Neural cell (in vitro differentiated cells): ENCODE results near the gene ALLC.

Experiments used
- EP300 ChIP-seq: fragments of 450-650 bp; conservative IDR thresholded peaks from 2 replicates; pipeline ENCODE4 v1.6.1; 2014; ENCODE audit warnings: antibody characterized with exemption, mild to moderate bottlenecking, moderate library complexity; ENCODE audit not compliant: poor library complexity, severe bottlenecking
- EZH2 ChIP-seq: fragments of 200-600, 300-800 bp; shearing (Covaris generic), sonication (generic); IDR thresholded peaks from 2 replicates; pipeline ENCODE4 v1.6.1; 2014; ENCODE audit warnings: antibody characterized with exemption, low read length, borderline replicate concordance, mild to moderate bottlenecking; ENCODE audit not compliant: insufficient read depth, poor library complexity, severe bottlenecking
- MXI1 ChIP-seq: fragments of 450-650 bp; conservative IDR thresholded peaks from 2 replicates; pipeline ENCODE4 v1.6.1; 2014; ENCODE audit warnings: antibody characterized with exemption, mild to moderate bottlenecking; ENCODE audit not compliant: poor library complexity, severe bottlenecking
- POLR2AphosphoS5 ChIP-seq: IDR thresholded peaks from 2 replicates; pipeline ENCODE4 v1.6.1; 2012
- RAD21 ChIP-seq: fragments of 450-650 bp; conservative IDR thresholded peaks from 2 replicates; pipeline ENCODE4 v1.6.1; 2014; ENCODE audit warnings: antibody characterized with exemption, mild to moderate bottlenecking, moderate library complexity
- REST ChIP-seq: IDR thresholded peaks from 2 replicates; pipeline ENCODE4 v1.6.1; 2012; ENCODE audit warnings: borderline replicate concordance
- SMC3 ChIP-seq: fragments of 450-650 bp; conservative IDR thresholded peaks from 2 replicates; pipeline ENCODE4 v1.6.1; 2014; ENCODE audit warnings: antibody characterized with exemption, mild to moderate bottlenecking, moderate library complexity; ENCODE audit not compliant: poor library complexity
- TAF1 ChIP-seq: IDR thresholded peaks from 2 replicates; pipeline ENCODE4 v1.6.1; 2012; ENCODE audit warnings: low read depth
- TF ChIP-seq, protein P1 (sequence below): fragments of 450-650 bp; IDR thresholded peaks from 2 replicates; pipeline ENCODE4 v1.5.1; 2014; ENCODE audit warnings: antibody characterized with exemption, mild to moderate bottlenecking, moderate library complexity; ENCODE audit not compliant: poor library complexity, severe bottlenecking

GRCh38 chr2:3751806-3752205, 93.8 kb downstream of the ALLC start:
- TF ChIP-seq EZH2 (no peak), SMC3 (no peak), REST (no peak), EP300 (no peak), POLR2AphosphoS5 (no peak), TAF1 (no peak), MXI1 (no peak), RAD21 (no peak)
- TF ChIP-seq, protein P1, sequence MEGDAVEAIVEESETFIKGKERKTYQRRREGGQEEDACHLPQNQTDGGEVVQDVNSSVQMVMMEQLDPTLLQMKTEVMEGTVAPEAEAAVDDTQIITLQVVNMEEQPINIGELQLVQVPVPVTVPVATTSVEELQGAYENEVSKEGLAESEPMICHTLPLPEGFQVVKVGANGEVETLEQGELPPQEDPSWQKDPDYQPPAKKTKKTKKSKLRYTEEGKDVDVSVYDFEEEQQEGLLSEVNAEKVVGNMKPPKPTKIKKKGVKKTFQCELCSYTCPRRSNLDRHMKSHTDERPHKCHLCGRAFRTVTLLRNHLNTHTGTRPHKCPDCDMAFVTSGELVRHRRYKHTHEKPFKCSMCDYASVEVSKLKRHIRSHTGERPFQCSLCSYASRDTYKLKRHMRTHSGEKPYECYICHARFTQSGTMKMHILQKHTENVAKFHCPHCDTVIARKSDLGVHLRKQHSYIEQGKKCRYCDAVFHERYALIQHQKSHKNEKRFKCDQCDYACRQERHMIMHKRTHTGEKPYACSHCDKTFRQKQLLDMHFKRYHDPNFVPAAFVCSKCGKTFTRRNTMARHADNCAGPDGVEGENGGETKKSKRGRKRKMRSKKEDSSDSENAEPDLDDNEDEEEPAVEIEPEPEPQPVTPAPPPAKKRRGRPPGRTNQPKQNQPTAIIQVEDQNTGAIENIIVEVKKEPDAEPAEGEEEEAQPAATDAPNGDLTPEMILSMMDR, result no peak
